Activated CD8-positive, alpha-beta T cell treated with anti-CD3 and anti-CD28 coated beads, Interleukin-2, amount 10 ng/mL, durations not matched to agents 7 days and 5 days (primary cell): ENCODE results near the gene SEMA6A. TPM values are rescaled to one million over a fixed set of nuclear protein-coding genes. Genes with fewer than 3 reads are reported as not detected.

ENCODE experiments used
- ATAC-seq: fragments of 150-1000 bp; cut with Tn5 transposase; one replicate; pipeline ENCODE4 v1.10.0; 2021; ENCODE audit warnings: moderate library complexity
- CTCF ChIA-PET: fragments of 350-600 bp; sonication (Branson Sonifier 250); formaldehyde crosslinking; loops from one replicate; lab custom pipeline; 2021; ENCODE audit warnings: antibody characterized with exemption; lab: Charles Lee
- POLR2A ChIA-PET: fragments of 350-600 bp; sonication (Branson Sonifier 250); formaldehyde crosslinking; loops from one replicate; lab custom pipeline; 2021; ENCODE audit warnings: antibody characterized with exemption; lab: Charles Lee
- DNase-seq: peaks from one replicate; pipeline ENCODE4 v3.0.0-alpha.2; 2020
- H3K27ac Mint-ChIP-seq: one replicate; pipeline ENCODE4 v1.8.0; 2021; ENCODE audit warnings: mild to moderate bottlenecking, mixed read lengths
- H3K27me3 Mint-ChIP-seq: one replicate; pipeline ENCODE4 v1.8.0; 2021; ENCODE audit warnings: low read depth, mixed read lengths
- H3K36me3 Mint-ChIP-seq: one replicate; pipeline ENCODE4 v1.8.0; 2021; ENCODE audit warnings: low read depth, mixed read lengths
- H3K4me1 Mint-ChIP-seq: one replicate; pipeline ENCODE4 v1.8.0; 2021; ENCODE audit warnings: low read depth, mixed read lengths
- H3K4me3 Mint-ChIP-seq: one replicate; pipeline ENCODE4 v1.8.0; 2021; ENCODE audit warnings: mild to moderate bottlenecking, mixed read lengths
- H3K9me3 Mint-ChIP-seq: one replicate; pipeline ENCODE4 v1.8.0; 2022; ENCODE audit warnings: mixed read lengths; ENCODE audit not compliant: insufficient read depth
- total RNA-seq, 2 experiments: library from RNA; stranded (reverse); gene quantifications; one replicate each; pipeline ENCODE4 v1.2.3, GENCODE V29; 2021

Gene SEMA6A
- total RNA-seq, 2 experiments from 2014 or later, result not detected

- CTCF ChIA-PET, result no interaction called here
- no peaks in the 10 kb centered on the region for H3K36me3 Mint-ChIP-seq
- DNase-seq, result no peak
- H3K9me3 Mint-ChIP-seq, result no peaks in the 10 kb centered on the region
- no peak overlapping the region for H3K4me3 Mint-ChIP-seq
- no peaks in the 10 kb centered on the region for H3K27me3 Mint-ChIP-seq
- no peak overlapping the region for H3K27ac Mint-ChIP-seq
- POLR2A ChIA-PET, result no interaction called here
- ATAC-seq, result no peak
- H3K4me1 Mint-ChIP-seq, result no peaks in the 10 kb centered on the region
Measured at GRCh38 chr5:116428966-116429365, 145.7 kb downstream of the SEMA6A start.

GRCh38 chr5:116428413-116428812, 146.2 kb downstream of the SEMA6A start:
- ChIA-PET CTCF (no interaction called here), POLR2A (no interaction called here)
- ATAC-seq (no peak), DNase-seq (no peak)
- Mint-ChIP-seq H3K4me1 (no peaks in the 10 kb centered on the region), H3K27ac (no peak overlapping the region), H3K36me3 (no peaks in the 10 kb centered on the region), H3K27me3 (no peaks in the 10 kb centered on the region), H3K4me3 (no peak overlapping the region), H3K9me3 (no peaks in the 10 kb centered on the region)

- Mint-ChIP-seq H3K36me3 (no peaks in the 10 kb centered on the region), H3K27me3 (no peaks in the 10 kb centered on the region), H3K4me1 (no peaks in the 10 kb centered on the region), H3K4me3 (no peak overlapping the region), H3K27ac (no peak overlapping the region), H3K9me3 (no peaks in the 10 kb centered on the region)
- ChIA-PET CTCF (no interaction called here), POLR2A (no interaction called here)
- no peak for ATAC-seq
- DNase-seq, result no peak
Measured at GRCh38 chr5:116424951-116425350, 149.7 kb downstream of the SEMA6A start.

- POLR2A ChIA-PET, result no interaction called here
- Mint-ChIP-seq H3K36me3 (no peaks in the 10 kb centered on the region), H3K27me3 (no peaks in the 10 kb centered on the region), H3K9me3 (no peaks in the 10 kb centered on the region), H3K4me1 (no peaks in the 10 kb centered on the region), H3K4me3 (no peak overlapping the region), H3K27ac (no peak overlapping the region)
- ATAC-seq (no peak), DNase-seq (no peak)
- CTCF ChIA-PET, result no interaction called here
Measured at GRCh38 chr5:116424258-116424615, 150.4 kb downstream of the SEMA6A start.

- Mint-ChIP-seq H3K27me3 (no peaks in the 10 kb centered on the region), H3K36me3 (no peaks in the 10 kb centered on the region)
- POLR2A ChIA-PET, result no interaction called here
Measured at GRCh38 chr5:116423587-116424257, 150.9 kb downstream of the SEMA6A start.

GRCh38 chr5:116423141-116423540, 151.5 kb downstream of the SEMA6A start:
- CTCF ChIA-PET, result no interaction called here
- POLR2A ChIA-PET, result no interaction called here
- no peaks in the 10 kb centered on the region for H3K4me1 Mint-ChIP-seq
- ATAC-seq, result no peak
- no peaks in the 10 kb centered on the region for H3K27me3 Mint-ChIP-seq
- H3K36me3 Mint-ChIP-seq, result no peaks in the 10 kb centered on the region
- H3K27ac Mint-ChIP-seq, result no peak overlapping the region
- H3K4me3 Mint-ChIP-seq, result no peak overlapping the region
- no peak for DNase-seq
- no peaks in the 10 kb centered on the region for H3K9me3 Mint-ChIP-seq

More at GRCh38 chr5:116423587-116424257, 150.9 kb downstream of the SEMA6A start:
- Mint-ChIP-seq H3K4me1 (no peaks in the 10 kb centered on the region), H3K27ac (no peak overlapping the region), H3K4me3 (no peak overlapping the region), H3K9me3 (no peaks in the 10 kb centered on the region)
- ATAC-seq (no peak), DNase-seq (no peak)
- CTCF ChIA-PET, result no interaction called here

GRCh38 chr5:116421080-116421629, 153.5 kb downstream of the SEMA6A start:
- Mint-ChIP-seq H3K36me3 (no peaks in the 10 kb centered on the region), H3K27ac (no peak overlapping the region), H3K4me1 (no peaks in the 10 kb centered on the region), H3K4me3 (no peak overlapping the region), H3K9me3 (no peaks in the 10 kb centered on the region), H3K27me3 (no peaks in the 10 kb centered on the region)
- DNase-seq (no peak), ATAC-seq (no peak)
- ChIA-PET POLR2A (no interaction called here), CTCF (no interaction called here)

- no peaks in the 10 kb centered on the region for H3K4me1 Mint-ChIP-seq
- no peaks in the 10 kb centered on the region for H3K9me3 Mint-ChIP-seq
- no peak overlapping the region for H3K27ac Mint-ChIP-seq
- ChIA-PET CTCF (no interaction called here), POLR2A (no interaction called here)
- H3K4me3 Mint-ChIP-seq, result no peak overlapping the region
- no peaks in the 10 kb centered on the region for H3K27me3 Mint-ChIP-seq
- H3K36me3 Mint-ChIP-seq, result no peaks in the 10 kb centered on the region
- DNase-seq (no peak), ATAC-seq (no peak)
Measured at GRCh38 chr5:116420540-116420939, 154.1 kb downstream of the SEMA6A start.

GRCh38 chr5:116419258-116419657, 155.4 kb downstream of the SEMA6A start:
- no peak for ATAC-seq
- no peaks in the 10 kb centered on the region for H3K27me3 Mint-ChIP-seq
- no peak for DNase-seq
- H3K36me3 Mint-ChIP-seq, result no peaks in the 10 kb centered on the region
- CTCF ChIA-PET, result no interaction called here
- POLR2A ChIA-PET, result no interaction called here
- no peak overlapping the region for H3K27ac Mint-ChIP-seq
- H3K9me3 Mint-ChIP-seq, result no peaks in the 10 kb centered on the region
- no peak overlapping the region for H3K4me3 Mint-ChIP-seq
- H3K4me1 Mint-ChIP-seq, result no peaks in the 10 kb centered on the region

GRCh38 chr5:116418774-116419173, 155.8 kb downstream of the SEMA6A start:
- Mint-ChIP-seq H3K36me3 (no peaks in the 10 kb centered on the region), H3K9me3 (no peaks in the 10 kb centered on the region), H3K4me1 (no peaks in the 10 kb centered on the region), H3K4me3 (no peak overlapping the region), H3K27me3 (no peaks in the 10 kb centered on the region), H3K27ac (no peak overlapping the region)
- ChIA-PET CTCF (no interaction called here), POLR2A (no interaction called here)
- no peak for DNase-seq
- no peak for ATAC-seq

- no peak for ATAC-seq
- Mint-ChIP-seq H3K27ac (no peak overlapping the region), H3K4me3 (no peak overlapping the region), H3K9me3 (no peaks in the 10 kb centered on the region), H3K36me3 (no peaks in the 10 kb centered on the region), H3K4me1 (no peaks in the 10 kb centered on the region), H3K27me3 (no peaks in the 10 kb centered on the region)
- ChIA-PET CTCF (no interaction called here), POLR2A (no interaction called here)
- no peak for DNase-seq
Measured at GRCh38 chr5:116418016-116418415, 156.6 kb downstream of the SEMA6A start.

GRCh38 chr5:116415989-116416388, 158.6 kb downstream of the SEMA6A start:
- no peak overlapping the region for H3K4me3 Mint-ChIP-seq
- H3K9me3 Mint-ChIP-seq, result no peaks in the 10 kb centered on the region
- H3K36me3 Mint-ChIP-seq, result no peaks in the 10 kb centered on the region
- ChIA-PET CTCF (no interaction called here), POLR2A (no interaction called here)
- ATAC-seq (no peak), DNase-seq (no peak)
- H3K27ac Mint-ChIP-seq, result no peak overlapping the region
- H3K27me3 Mint-ChIP-seq, result no peaks in the 10 kb centered on the region
- H3K4me1 Mint-ChIP-seq, result no peaks in the 10 kb centered on the region

GRCh38 chr5:116415182-116415581, 159.4 kb downstream of the SEMA6A start:
- H3K4me3 Mint-ChIP-seq, result no peak overlapping the region
- CTCF ChIA-PET, result no interaction called here
- no peak for ATAC-seq
- H3K27me3 Mint-ChIP-seq, result no peaks in the 10 kb centered on the region
- H3K9me3 Mint-ChIP-seq, result peaks cover 3% of the 10 kb centered on the region
- H3K4me1 Mint-ChIP-seq, result no peaks in the 10 kb centered on the region
- POLR2A ChIA-PET, result no interaction called here
- H3K36me3 Mint-ChIP-seq, result no peaks in the 10 kb centered on the region
- H3K27ac Mint-ChIP-seq, result no peak overlapping the region
- no peak for DNase-seq
